SHP77 (cell line): ENCODE data around the gene HLA-DPB1.

Experiments
- DNase-seq, 2 experiments: peaks; one replicate each; lab custom pipeline; 2025; lab: John Stamatoyannopoulos, UW

The HLA-DPB1 gene

GRCh38 chr6:33103776-33104175 lies 28.0 kb downstream of the HLA-DPB1 start:
- no peak for DNase-seq

DNA sequence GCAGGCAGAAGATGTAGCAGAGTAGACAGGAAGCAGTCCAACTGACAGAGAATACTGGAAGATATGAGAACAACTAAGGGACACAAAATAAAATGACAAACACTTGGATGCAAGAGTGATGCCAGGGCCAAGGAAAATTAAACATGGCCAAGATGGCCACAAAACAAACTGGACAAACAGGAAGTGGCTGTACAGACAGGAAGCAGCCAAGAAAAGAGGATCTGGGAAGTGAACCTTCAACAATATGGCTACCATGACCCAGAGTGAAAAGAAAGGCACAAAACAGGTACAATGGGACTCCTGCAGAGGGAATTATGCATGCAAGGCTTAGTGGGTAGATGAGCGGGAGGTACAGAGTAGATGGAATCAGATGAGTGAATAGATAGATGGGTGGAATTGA lies 29.1 kb downstream of the HLA-DPB1 start:
- no peak for DNase-seq

DNA sequence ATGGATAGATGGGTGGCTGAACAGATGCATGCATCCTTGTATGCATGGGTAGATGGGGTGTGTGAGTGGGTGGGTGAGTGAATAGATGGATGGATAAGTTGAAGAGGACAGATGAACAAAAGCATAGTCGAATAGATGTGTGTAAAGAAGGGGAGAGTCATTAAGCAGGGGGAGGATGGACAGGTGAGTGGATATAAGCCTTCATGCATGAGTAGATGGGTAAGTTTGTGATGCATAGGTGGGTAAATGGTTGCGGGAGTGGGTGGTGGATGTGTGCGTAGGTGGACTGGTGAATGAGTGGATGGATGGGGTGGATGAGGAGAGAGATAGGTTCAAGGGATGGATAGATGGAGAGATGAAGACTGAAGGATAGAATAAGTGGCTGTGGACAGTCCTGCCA lies 29.6 kb downstream of the HLA-DPB1 start:
- DNase-seq, result no peak

- DNase-seq, result no peak
Observed at GRCh38 chr6:33105916-33106871, 30.4 kb downstream of the HLA-DPB1 start.

DNA sequence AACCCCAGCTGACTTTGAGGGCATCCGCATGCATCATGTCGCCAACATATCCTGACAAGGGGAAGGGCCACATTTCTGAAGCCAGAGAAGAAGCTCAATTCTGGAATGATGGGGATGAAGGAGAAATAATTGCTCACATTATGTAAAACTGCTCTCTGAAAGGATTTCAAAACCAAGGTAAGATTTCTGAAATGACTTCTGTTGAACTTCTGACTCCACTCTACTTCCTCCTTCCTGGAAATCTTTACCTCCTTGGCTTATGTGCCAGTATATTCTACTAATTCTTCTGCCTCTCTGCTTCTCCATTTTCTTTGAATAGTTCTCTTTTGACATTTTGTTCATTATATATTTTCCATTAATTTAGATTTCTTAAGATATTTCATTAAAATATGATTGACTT lies 31.9 kb downstream of the HLA-DPB1 start:
- DNase-seq, result no peak

GRCh38 chr6:33108307-33108706 lies 32.5 kb downstream of the HLA-DPB1 start:
- no peak for DNase-seq

- no peak for DNase-seq
Observed at GRCh38 chr6:33112148-33112547, 36.4 kb downstream of the HLA-DPB1 start.

DNA sequence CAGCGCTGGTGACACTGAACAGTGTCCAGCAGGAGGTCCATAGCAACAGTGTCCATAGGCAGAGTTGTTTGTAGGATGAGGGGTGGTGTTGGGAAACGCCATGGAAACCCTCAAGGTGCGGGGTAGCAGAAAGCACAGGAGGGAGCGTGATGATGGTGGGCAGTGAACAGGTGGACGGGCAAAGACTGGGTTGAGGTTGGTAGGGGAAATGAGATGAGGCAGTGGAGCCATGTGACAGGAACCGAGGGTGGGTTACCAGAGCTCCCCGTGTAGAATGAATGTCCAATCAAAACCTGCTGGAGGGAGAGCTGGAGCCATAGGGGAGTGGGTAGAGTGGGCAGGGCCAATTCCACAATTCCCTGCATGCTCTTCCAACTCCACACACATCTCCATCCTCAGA lies 38.0 kb downstream of the HLA-DPB1 start:
- DNase-seq, result no peak

DNA sequence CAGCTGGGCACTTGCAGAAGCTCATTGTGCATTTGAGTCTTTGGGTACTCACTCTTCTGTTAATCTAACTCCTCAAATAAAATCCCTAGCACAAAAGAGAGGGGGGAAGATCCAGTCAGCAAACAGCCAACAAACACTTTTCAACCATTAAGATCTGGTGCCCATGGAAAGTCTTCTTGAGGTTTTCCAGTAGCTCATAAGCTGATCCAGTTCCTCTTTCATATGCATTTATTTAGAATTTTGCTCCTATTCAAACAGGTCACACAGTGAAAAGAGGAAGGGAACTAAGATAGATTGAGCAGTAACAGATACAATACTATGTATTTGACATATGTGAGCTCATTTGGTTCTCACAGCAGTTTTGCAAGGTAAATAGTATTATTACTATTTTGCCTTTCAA lies 38.6 kb downstream of the HLA-DPB1 start:
- no peak for DNase-seq

GRCh38 chr6:33116417-33116816 lies 40.6 kb downstream of the HLA-DPB1 start:
- DNase-seq, result no peak

DNA sequence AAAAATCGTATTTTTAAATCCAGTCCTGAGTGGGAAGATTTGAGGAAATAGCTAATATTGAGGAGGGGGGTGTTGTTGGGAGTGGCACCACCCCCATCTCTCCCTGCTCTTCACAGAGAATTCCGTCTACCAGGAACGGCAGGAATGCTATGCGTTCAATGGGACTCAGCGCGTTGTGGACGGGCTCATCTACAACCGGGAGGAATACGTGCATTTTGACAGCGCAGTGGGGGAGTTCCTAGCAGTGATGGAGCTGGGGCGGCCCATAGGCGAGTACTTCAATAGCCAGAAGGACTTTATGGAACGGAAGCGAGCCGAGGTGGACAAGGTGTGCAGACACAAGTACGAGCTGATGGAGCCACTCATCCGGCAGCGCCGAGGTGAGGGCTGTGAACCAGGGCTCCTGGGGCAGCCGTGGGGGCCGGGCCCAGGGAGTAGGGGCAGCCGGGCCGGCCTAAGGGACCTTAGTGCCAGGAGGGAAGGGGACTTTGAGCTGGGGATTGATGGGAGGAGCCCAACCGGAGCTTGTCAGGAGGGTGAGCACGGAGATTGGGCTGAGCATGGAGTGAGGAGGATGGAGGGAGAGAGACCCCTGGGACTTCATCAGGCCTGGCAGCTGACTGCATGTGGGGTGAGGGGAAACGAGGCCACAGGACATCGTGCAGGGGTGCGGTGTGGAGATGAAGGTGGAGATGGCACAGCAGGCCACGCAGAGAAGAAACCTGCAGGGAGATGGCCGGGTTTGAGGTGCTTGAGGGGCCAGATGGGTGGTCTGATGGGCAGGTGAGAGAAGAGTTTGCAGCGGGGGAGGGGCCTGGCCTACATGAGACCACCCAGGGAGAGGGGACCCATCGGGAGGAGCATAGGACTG lies 41.3 kb downstream of the HLA-DPB1 start:
- DNase-seq, result no peak

DNA sequence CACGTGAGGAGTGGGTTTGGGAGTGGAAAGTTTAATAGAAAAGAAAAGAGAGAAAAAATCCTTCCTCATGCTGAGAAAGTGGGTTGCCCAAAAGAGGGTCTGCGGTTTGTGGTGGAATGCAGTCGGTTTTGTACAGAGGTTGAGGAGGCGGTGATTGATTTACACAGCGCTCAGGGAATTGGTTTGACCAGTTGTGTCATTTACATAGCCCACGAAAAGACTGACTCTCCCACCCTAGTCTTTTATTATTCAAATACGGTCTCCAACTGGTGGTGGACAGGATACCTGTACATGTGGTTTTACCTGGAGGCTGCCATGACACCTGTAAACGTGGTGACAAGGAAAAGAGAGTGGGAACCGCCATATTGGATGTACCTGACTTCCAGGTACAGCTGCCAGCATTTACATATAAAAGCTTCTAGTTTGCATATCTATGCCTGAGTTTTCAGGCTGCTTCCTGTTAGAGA lies 42.1 kb downstream of the HLA-DPB1 start:
- DNase-seq, result no peak

- peak; percentile 25 to 36 for DNase-seq
Observed at GRCh38 chr6:33118525-33119123, 42.8 kb downstream of the HLA-DPB1 start.

- no peak for DNase-seq
Observed at GRCh38 chr6:33120001-33120400, 44.2 kb downstream of the HLA-DPB1 start.

DNA sequence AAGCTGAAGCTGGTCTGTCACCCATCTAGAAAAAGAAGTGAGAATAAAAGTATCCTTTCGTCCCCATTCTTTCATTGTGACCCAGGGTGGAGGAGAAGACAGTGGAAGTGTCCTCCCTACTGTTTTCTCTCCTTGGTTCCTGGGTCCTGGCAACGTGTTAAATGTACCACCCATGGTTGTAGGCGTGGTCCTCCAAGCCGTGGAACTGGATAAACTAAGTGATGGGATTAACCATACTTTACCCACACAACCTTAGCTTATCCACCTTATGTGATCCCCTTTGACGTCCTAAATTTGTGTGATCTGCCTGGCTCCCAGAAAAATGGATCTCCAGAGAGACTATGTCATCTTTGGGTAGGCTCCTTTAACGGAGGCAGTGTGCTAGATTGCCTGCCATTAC lies 47.4 kb downstream of the HLA-DPB1 start:
- DNase-seq, result no peak

GRCh38 chr6:33123732-33124524 lies 48.1 kb downstream of the HLA-DPB1 start:
- DNase-seq, result peak; percentile 55 to 79

GRCh38 chr6:33124525-33124901 lies 48.7 kb downstream of the HLA-DPB1 start:
- DNase-seq, result no peak

GRCh38 chr6:33124947-33125346 lies 49.2 kb downstream of the HLA-DPB1 start:
- DNase-seq, result no peak

GRCh38 chr6:33126101-33126714 lies 50.4 kb downstream of the HLA-DPB1 start:
- DNase-seq, result peak; percentile 28 to 72

DNA sequence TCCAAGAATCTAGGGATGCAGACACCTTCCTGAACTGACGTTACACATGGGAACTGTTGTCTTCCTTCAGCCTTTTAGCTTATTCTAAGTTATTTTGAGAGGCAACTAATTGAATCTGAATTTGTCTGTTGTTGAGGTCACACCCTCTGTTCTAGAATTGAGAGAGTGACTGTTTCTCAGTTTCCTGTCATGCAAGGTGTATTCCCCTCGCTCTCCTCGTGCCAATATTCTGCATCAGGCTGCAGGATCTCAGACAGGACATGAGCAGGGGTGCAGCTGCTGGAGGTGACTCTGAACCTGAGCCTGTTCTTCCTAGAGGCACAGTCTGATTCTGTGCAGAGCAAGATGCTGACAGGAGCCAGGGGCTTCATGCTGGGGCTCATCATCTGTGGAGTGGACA lies 52.5 kb downstream of the HLA-DPB1 start:
- no peak for DNase-seq

DNA sequence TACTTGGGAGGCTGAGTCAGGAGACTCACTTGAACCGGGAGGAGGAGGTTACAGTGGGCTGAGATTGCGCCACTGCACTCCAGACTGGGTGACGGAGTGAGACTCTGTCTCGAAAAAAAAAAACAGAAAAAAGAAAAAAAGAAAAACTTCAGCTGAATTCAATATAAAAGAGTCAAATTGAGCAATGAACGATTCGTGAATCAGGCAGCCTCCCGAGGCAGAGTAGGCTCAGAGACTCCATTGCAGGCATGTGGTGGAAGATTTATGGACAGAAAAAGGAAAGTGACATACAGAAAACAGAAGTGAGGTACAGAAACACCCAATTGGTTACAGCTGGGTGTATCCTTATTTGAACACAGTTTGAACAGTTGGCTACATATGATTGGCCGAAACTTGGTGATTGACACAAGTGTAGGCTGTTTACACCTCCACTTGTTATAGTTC lies 56.3 kb downstream of the HLA-DPB1 start:
- no peak for DNase-seq
